HG03571 (cell line): Measurements from ENCODE around the gene RAB11FIP4.
"Not testable (repeated sequence)": the region's sequence is repeated elsewhere in the genome, so short reads cannot be mapped to it uniquely, and the experiment has no call there.

ENCODE experiments used
- ATAC-seq: cut with Tn5 transposase; IDR thresholded peaks from one replicate; pipeline ENCODE4 v1.9.1; 2021; ENCODE audit not compliant: unreplicated experiment

Gene RAB11FIP4

DNA sequence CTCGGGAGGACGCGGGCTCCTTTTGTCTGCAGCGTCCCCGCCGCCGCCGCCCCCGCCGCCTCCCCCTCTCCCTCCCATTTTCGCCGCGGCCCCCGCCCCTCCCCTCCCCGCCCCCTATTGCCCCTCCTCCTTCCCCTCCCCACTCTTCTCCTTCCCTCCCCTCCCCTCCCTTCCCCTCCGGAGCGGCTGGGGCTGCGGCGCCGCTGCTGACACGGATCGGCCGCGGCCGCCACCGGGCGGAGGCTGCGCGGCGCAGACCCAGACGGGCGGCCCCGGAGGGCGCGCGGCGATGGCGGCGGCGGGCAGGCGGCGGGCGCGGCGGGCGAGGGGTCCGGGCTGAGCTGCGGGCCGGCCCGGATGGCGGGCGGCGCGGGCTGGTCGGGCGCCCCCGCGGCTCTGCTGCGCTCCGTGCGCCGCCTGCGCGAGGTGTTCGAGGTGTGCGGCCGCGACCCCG lies at the start of gene RAB11FIP4:
TSS of gene RAB11FIP4 (plus strand) at position 180 of the 454 bp plus-strand sequence. CDS start at position 358, 178 bp downstream.
- no peak for ATAC-seq

- not testable (repeated sequence) for ATAC-seq
Measured at GRCh38 chr17:31345191-31345747, 46.2 kb upstream of the RAB11FIP4 start.

DNA sequence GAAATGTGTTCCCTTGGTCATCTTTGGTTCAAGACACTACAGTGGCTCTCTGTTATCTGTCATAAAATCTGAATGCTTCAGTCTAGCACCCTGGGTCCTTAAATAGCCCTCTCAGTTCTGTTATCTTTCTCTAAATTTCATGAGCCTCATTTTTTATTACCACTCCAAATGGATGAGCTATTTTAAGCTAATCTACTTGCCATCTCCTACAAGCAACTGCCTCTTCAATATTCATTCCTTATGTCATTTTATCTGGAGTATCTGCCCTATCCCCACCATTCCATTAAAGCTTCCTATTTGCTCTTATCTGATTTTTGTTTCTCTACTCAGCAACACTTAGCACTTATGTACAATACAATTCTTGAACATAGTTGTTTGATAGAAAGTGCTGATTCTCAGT lies 42.0 kb upstream of the RAB11FIP4 start:
- ATAC-seq = no peak

DNA sequence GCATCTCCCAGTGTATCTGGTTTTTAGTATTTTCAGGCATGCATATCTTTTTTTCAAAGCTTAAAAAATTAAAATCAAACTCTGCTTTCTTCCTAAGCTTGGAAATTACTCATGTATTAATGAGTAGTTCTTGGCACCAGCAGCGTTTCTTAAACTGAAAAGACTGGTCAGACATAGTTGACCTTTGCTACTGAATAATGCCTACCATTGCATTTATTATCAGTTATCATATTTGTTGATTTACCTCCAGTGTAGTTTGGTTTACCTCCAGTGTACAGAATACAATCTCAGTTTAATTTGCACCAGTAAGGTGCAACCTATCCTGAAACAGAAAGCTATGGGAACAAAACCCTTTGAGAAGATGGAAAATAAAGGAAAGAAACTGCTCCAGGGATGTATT lies 35.5 kb upstream of the RAB11FIP4 start:
- no peak for ATAC-seq

DNA sequence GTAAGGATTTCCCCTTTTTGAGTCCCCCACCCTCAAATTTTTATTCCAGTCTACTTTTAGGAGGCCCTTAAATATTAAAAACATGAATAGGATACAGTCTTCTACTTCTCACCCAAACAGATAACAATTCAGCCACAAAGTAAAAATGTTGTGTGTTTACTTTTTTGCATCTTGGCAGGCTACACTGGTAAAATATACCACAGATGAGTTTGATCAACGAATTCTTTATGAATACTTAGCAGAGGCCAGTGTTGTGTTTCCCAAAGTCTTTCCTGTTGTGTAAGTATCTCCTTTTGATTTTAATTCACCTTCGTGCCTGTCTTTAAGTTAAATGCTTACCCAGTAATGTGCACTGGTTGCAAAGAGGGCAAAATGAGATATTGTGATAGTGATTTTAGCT lies 34.4 kb upstream of the RAB11FIP4 start:
- ATAC-seq = no peak

DNA sequence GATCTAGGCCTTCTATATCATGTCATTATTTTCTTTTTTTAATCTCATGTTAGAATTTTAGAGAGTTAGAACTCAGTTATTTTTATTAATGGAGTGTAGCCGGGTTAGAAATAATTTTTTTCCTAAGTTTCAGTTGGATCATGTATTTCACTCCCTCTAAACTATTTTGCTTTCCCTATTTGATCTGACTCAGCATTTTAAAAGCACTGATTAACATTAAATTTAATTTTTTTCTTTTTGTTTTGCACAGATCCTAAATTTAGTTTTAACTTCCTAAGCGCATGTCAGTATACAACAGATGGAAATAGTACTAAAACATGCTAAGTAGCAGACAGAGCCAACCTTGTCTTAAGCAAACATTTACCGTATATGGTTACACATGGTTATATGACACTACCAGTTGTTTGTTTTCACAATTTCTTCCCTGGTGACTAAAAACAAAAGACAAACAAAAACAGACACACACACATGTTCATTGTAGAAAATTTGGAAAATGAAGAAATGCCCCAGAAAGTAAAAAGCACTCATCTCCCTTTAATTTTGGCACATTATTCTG lies 33.6 kb upstream of the RAB11FIP4 start:
- ATAC-seq = no peak

DNA sequence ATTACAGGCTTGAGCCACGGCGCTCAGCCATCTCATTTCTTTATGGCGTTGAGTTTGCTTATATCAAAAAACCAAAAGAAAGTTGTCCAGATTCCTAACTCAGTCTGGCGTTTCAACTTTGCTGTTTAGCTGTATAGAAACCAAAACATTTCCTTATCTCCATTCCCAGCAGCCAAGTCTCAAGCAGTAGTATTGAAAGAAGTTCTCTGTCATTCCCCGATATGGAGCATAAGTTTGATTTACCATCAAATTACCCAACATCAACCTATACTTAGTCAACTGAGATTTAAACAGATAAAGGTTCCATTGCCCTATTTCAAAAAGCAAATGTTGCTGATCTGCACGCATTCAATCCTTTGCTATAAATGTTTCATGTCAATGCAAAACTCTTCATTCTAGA lies 27.5 kb upstream of the RAB11FIP4 start:
- no peak for ATAC-seq

GRCh38 chr17:31366088-31366487 lies 25.4 kb upstream of the RAB11FIP4 start:
- no peak for ATAC-seq

DNA sequence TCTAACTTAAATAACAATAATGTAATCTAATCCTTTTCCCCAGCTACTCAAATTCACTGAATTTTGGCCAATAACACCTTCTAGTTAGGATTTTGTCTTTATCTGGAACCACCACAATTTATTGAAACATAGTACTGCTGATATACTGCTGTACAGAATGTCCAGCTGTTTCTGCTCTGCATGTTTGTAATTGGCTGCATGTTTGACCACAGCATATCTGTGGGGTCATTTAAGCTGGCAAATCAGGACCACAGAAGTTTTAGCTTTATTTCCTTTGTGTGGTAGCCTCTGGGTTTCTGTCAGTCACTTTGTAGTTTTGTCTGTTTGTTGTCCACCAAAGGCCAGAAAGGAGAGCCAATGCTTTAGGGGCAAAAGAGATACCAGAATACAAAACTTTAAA lies 22.2 kb upstream of the RAB11FIP4 start:
- ATAC-seq = no peak

DNA sequence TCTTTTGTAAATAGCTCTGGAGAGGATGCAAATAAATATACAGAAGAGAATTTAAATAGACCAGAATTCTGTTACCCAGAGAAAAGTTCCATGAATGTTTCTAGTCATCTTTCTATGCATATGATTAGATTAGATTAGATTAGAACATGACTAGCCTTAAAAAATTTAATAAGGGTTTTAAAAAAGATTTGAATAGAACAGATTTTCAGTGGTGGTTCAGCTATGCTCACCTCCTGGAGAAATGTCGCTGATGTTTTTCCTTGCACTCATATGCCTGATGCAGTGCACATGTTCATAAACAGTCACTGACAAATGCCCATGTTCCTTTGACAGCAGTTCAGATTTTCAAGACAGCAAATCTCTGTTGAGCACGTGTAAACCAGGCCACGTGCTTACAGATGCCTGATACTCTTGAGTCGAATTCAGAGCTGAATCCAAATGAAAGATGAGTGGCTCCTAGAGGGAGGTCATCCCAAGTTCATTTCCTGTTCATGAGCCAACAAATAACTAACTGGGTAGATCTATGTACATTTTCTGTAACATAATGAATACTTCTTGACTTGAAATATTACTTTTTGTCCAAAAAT lies 19.9 kb upstream of the RAB11FIP4 start:
- ATAC-seq = no peak

GRCh38 chr17:31373150-31374093 lies 18.1 kb upstream of the RAB11FIP4 start:
- no peak for ATAC-seq

- no peak for ATAC-seq
Measured at GRCh38 chr17:31374094-31374447, 17.4 kb upstream of the RAB11FIP4 start.

GRCh38 chr17:31374503-31374902 lies 17.0 kb upstream of the RAB11FIP4 start:
- ATAC-seq = no peak

DNA sequence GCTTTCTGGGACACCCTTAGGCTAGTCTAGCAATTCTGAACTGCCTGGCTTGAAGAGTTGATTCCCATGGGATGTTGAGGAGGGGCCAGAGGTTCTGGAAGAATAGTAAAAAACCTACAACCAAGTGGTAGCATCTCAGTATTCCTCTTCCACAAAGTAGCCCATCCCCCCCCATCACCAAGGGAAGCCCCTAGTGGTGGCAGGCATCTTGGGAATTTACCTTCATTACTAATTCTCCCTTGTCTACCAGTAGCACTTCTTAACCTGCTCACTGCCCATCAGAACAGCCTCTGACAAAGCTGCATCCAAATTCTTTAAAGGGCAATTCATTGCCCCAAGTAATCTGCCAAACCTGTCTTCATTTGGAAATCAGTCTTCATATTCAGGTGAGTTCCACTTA lies 12.8 kb upstream of the RAB11FIP4 start:
- no peak for ATAC-seq

DNA sequence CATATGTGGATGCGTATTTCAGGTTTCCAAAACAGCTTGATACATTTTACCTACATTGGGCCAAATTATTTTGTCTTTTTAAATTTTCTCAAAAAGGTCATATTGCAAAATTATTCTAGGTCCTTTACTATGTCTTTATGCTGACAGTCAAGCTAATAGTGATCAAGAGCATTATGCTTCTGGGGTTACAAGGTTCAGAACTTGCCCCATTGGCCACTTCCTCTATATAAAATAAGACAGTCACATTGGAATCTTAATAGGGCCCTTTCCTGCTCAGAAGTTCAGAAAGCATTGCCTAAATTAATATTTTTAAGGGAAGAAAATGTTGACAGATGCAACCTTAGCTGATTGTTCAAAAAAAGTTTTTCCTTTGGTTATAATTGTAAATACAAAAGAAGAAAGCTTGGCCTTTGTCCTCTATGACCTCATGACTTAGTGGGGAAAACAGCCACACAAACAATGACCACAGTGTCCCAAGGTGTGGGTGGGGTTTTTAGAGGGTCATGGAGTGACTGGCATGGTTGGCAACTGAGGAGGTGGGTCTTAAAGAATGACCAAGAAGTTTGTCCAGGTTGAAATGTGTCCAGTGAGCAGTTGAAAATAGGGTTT lies 11.8 kb upstream of the RAB11FIP4 start:
- ATAC-seq = no peak

GRCh38 chr17:31381165-31381668 lies 10.3 kb upstream of the RAB11FIP4 start:
- ATAC-seq = no peak

GRCh38 chr17:31382668-31383275 lies 8.7 kb upstream of the RAB11FIP4 start:
- not testable (repeated sequence) for ATAC-seq

DNA sequence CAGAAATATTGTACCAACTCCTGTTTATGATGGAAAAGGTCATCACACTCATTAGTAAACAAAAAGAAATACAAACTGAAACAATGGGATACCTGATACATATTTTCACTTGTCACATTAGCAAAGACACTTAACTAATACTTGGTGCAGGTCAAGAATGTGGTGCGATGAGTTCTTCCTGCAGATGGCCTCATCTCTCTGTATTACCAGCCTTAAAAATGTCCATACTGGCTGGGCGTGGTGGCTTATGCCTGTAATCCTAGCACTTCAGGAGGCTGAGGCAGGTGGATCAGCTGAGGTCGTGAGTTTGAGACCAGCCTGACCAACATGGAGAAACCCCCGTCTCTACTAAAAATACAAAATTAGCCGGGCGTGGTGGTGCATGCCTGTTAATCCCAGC lies 8.0 kb upstream of the RAB11FIP4 start:
- not testable (repeated sequence) for ATAC-seq

GRCh38 chr17:31385428-31386285 lies 5.8 kb upstream of the RAB11FIP4 start:
- ATAC-seq = no peak
